GM21515 (cell line): Measurements from ENCODE around the gene TNFRSF11A.

Source experiments
- ATAC-seq: cut with Tn5 transposase; IDR thresholded peaks from one replicate; pipeline ENCODE4 v1.9.1; 2021; ENCODE audit not compliant: unreplicated experiment

TNFRSF11A gene

GRCh38 chr18:62324917-62325805 lies at the start of gene TNFRSF11A:
Gene TNFRSF11A, plus strand, starts transcription at chr18:62325310. Its CDS starts 43 bp downstream, at chr18:62325353.
- ATAC-seq = peak; percentile 48

DNA sequence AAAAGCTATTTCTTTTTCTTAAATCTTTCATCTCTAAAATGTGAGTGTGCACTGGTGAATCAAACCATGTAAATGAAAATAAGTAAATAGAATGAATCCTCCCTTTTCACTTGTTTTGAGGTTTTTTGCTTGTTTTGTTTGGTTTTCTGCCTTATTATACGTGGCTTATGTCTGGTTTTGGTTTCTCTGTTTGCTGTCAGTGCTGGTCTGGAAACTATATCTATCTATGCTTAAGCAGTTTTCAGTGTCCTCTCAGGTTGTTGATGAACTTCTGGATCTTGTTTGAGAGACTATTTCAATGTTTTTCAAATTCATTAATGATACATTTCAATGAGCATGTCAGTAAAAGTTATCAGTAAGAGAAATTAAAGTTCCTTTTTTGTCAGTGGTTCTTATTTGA lies 48.1 kb upstream of the TNFRSF11A start:
- no peak for ATAC-seq

- no peak for ATAC-seq
These were observed 45.5 kb upstream of the TNFRSF11A start for GRCh38 chr18:62279561-62279960.

- no peak for ATAC-seq
These were observed 45.1 kb upstream of the TNFRSF11A start for GRCh38 chr18:62280058-62280457.

DNA sequence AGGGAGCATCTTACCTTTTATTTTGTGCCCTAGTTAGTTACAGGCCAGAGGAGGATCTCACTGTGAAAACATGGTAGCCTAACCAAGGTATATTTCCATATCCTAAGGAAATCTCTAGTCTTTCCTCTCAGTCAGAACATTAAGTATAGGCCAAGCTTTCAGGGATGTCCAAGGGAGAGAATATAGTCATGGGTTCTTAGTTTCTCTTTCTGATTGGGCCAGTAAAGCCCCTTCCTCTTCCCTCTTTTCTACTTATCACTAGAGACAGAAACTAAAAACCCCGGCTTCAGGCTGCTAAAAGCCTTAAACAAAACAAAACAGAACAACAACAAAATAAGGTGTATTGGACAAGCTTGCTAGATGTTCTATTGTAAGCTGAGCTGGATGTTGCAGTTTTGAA lies 44.3 kb upstream of the TNFRSF11A start:
- no peak for ATAC-seq

DNA sequence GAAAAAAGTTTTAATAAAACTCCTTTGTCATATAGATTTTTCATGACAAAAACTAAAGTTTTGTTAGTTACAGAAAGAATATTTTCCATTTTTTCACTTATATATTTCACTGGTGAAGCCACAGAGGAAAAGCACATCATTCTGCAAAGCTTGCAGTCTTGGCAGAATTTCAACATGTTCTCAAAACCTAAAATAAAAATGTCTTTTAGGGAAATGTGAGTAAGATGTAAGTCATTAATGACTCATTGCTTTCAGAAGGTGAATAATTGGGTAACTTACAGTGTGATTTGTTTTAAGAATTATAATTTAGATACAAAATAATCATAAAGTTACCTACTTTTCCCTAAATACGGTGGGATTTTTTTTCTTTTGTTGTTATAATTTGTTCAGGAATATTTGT lies 43.4 kb upstream of the TNFRSF11A start:
- no peak for ATAC-seq

DNA sequence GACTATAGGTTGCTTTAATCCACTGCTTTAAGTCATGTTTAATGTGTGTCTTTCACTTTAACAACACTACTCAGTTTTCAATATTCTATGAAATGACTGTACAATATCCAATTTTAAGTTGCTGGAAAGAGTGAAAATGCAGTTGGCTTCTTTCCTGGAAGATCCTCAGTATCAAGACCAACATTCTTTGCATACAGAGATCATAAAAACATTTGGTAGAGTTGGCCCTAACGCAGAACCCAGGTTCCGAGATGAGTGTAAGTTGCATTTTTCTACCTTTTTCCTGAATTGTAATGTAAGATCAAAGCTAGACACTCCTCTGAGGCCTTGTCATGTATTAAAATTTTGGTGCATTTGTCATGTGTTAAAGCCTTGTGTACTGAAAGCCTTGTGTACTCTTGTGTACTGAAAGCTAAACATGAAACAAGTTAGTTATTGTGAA lies 42.9 kb upstream of the TNFRSF11A start:
- no peak for ATAC-seq

- no peak for ATAC-seq
These were observed 40.5 kb upstream of the TNFRSF11A start for GRCh38 chr18:62284637-62285036.

DNA sequence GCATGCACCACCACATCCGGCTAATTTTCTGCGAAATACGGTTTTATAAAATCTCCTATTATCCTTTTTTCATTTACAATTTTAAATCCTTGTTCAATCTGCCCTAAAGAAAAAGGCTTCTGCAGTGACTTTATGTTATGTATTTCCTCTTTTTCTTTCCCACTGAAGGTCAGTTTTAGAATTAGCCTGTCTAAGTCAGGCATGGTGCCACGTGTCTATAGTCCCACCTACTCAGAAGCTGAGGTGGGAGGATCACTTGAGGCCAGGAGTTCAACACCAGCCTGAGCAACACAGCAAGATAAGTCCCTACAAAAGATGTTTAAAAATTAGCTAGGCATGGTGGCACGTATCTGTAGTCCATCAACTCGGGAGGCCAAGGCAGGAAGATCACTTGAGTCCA lies 39.8 kb upstream of the TNFRSF11A start:
- no peak for ATAC-seq

GRCh38 chr18:62287781-62288664 lies 37.1 kb upstream of the TNFRSF11A start:
- ATAC-seq = peak; percentile 38

DNA sequence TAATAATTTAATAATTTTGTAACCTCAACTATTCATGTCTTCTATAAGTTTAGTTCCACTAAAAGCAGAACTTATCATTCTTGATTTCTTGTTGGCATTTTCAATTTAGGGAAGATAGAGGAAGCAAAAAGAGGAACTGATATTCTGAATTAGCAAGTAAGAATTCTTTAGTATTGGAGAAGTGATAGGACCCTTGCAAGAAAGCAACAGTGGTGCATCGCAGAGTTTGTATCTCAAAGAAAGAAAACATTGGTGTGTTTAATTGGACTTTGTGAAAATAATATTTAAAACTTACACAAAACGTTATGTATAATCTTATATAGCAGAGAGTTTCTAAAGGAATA lies 36.5 kb upstream of the TNFRSF11A start:
- ATAC-seq = peak; percentile 64

GRCh38 chr18:62289047-62289446 lies 36.1 kb upstream of the TNFRSF11A start:
- ATAC-seq = no peak

DNA sequence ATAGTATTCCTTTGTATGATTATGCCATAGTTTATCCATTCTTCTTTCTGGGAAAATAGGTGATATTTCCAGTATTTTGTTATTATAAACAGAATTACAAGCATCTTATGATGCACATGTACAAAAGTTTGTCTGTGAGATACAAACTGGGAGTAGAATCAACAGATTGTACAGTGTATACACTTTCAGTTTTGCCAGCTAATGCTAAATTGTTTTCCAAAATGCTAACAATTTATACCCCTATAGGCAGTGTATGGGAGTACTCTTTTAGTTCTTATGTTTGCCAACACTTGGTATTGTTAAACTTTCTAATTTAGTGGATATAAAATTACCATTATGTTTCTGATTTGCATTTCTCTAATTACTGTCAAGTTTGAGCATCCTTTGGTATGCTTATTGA lies 31.0 kb upstream of the TNFRSF11A start:
- no peak for ATAC-seq

- no peak for ATAC-seq
These were observed 24.6 kb upstream of the TNFRSF11A start for GRCh38 chr18:62300359-62300963.

DNA sequence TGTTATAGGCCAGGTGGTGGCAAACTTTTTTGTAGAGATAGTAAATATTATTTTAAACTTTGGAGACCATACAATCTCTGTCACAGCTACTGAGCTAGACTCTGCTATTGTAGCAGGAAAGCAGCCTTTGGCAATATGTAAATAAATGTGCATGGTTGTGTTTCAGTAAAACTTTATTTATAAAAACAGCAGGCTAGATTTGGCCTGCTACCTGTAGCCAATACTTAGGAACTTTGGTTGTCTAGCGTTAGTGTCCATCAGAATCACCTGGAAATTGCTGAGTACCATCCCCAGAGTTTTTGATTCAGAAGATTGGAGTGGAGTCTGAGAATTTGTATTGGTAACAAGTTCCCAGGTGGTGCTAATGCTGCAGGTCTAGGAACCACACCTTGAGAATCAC lies 23.8 kb upstream of the TNFRSF11A start:
- ATAC-seq = no peak

DNA sequence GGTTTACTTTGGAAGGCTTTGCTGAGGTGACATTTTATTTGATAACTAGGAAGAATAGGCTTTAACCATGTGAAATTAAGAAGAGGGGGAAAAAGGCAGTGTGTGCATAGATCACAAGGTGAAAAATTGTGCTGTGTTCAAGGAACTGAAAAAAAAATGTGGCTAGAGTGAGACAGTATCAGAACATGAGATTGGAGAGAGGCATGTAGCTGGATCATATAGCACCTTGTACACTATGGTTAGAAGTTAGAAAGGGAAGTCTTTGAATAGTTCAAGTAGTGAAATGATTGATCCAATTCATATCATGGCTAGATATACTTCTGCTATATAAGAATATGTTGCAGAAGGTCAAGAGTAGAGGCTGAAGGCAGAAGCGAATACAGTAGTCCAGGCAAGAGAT lies 12.3 kb upstream of the TNFRSF11A start:
- no peak for ATAC-seq

DNA sequence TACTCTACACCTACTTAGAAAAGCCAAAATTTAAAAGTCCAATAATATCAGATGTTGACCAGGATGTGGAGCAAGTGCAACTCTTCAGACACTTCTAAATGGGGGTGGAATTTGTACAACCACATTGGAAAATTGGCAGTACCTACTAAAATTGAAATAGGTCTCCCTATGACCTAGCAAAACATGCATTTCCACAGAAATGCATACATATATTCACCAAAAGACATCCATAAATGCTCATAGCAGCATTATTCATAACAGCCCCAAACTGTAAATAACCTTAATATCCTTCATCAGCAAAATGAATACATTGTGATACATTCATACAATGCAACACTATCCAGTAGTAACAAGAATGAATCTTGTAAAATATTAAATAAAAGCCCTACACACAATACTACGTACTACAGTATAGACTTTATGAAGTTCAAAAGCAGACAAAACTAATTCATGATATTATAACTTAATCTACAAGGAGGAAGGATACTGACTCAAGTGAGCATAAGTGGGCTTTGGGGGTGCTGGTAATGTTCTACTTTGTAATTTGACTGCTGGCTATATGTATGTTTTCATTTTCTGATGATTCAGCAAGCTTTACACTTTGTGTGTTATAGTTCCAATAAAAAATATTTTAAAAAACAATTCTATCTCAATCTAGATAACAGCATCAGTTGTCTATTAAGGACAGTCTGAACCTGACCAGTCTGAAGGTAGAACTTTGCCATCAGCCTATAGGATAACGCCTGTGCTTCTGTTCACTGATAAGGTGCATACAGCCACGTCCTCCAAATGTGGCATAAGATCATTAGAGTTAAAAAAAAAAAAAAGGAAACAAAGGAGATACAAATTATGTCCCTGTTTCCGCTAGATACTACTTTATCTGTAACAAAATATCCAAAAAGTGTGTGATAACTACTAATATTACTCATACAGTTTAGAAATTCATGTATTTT lies 6.6 kb upstream of the TNFRSF11A start:
- no peak for ATAC-seq

GRCh38 chr18:62321201-62321600 lies 3.9 kb upstream of the TNFRSF11A start:
- ATAC-seq = no peak

- ATAC-seq = no peak
These were observed 1.5 kb upstream of the TNFRSF11A start for GRCh38 chr18:62323483-62324180.
